ENCODE data around the gene LTA. TPM values are rescaled to one million over a fixed set of nuclear protein-coding genes. Genes with fewer than 3 reads are reported as not detected.

LTA gene
- total RNA-seq, 1 experiment from 2014 or later: 1.1 TPM

DNA sequence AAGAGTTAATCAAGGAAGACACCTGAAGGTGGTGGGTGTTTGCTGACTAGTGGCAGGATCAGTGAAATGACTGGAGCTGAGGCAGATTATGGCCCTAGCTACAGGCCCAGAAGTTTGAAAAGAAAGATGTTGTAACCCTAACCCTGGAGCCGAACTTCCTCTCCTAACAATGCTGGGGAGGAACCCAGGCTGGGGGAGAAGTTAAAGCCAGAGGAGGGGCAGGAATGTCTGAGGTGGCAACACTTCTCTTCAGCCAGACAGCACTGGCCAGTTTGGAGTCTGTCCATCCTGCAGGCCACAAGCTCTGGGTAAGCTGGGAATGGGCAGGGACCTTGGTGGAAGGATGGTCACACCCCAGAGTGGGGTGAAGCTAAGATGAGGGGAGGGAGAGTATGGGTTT lies 13.9 kb downstream of the LTA start, which contains the start of gene LST1:
Gene LST1 (plus strand): TSS at position 270 of the 400 bp plus-strand sequence. CDS start 1,023 bp downstream, outside the sequence.
- no peaks in the 10 kb centered on the region for H4K20me1 ChIP-seq (ENCODE audit: insufficient read depth)
- H3K9me3 ChIP-seq (ENCODE audit: control insufficient read depth in 1 of 2, insufficient read depth in 1 of 2, low read depth in 1 of 2, low read length in 2 of 2): no peaks in the 10 kb centered on the region
- intact Hi-C loops (cut with micrococcal nuclease): no loop called here
- H2AFZ ChIP-seq (ENCODE audit: low read depth, low read length, poor library complexity, severe bottlenecking): no peak within 1 kb of the TSS
- ChIA-PET POLR2A (no interaction called here), CTCF (interaction anchor here (0.6 to 7.8 kb wide), 3 partner anchors 8 to 35 kb away, joined by 3 to 70 read pairs (median 4); no protein-coding TSS in a partner anchor), RAD21 (ENCODE audit: low non-redundant PET in 1 of 2, low total read pairs in 2 of 2, uncharacterized antibody in 2 of 2, unreplicated experiment in 2 of 2) (no interaction called here)
- H3K27ac ChIP-seq (ENCODE audit: low read depth, low read length): no peak within 1 kb of the TSS
- H3K4me1 ChIP-seq (ENCODE audit: control insufficient read depth in 1 of 2, insufficient read depth in 2 of 2, low read length in 2 of 2): peaks cover 4 to 10% of the 10 kb centered on the region in 2 experiments; a peak in 2 of 4 replicates
- H3K4me3 ChIP-seq (replicated peaks in 1 of 2; ENCODE audit: low read depth in 1 of 2, low read length in 2 of 2): no peak within 1 kb of the TSS
- ATAC-seq (no peak), DNase-seq (ENCODE audit: low read depth, low spot score) (no peak)
- no peak within 1 kb of the TSS for H3K4me2 ChIP-seq (ENCODE audit: low read length)
- H3K27me3 ChIP-seq (ENCODE audit: insufficient read depth, low read length): no peaks in the 10 kb centered on the region
- H3K9ac ChIP-seq (ENCODE audit: low read length): no peak within 1 kb of the TSS
- H3K79me2 ChIP-seq (ENCODE audit: insufficient read depth, low read length): no peaks in the 10 kb centered on the region
- no peaks in the 10 kb centered on the region for H3K36me3 ChIP-seq (ENCODE audit: control insufficient read depth in 1 of 2, insufficient read depth in 2 of 2, low read length in 2 of 2)
- H3K9me2 ChIP-seq (ENCODE audit: insufficient read depth): no peaks in the 10 kb centered on the region
- BruUV-seq (replicated peaks): no TSS peak
- TF ChIP-seq EZH2phosphoT487 (IDR thresholded peaks at IDR 0.05; ENCODE audit: borderline replicate concordance): no peak
- no peak for TF ChIP-seq CBX3 (IDR thresholded peaks at IDR 0.05; ENCODE audit: low read depth)
- TF ChIP-seq, protein P1, sequence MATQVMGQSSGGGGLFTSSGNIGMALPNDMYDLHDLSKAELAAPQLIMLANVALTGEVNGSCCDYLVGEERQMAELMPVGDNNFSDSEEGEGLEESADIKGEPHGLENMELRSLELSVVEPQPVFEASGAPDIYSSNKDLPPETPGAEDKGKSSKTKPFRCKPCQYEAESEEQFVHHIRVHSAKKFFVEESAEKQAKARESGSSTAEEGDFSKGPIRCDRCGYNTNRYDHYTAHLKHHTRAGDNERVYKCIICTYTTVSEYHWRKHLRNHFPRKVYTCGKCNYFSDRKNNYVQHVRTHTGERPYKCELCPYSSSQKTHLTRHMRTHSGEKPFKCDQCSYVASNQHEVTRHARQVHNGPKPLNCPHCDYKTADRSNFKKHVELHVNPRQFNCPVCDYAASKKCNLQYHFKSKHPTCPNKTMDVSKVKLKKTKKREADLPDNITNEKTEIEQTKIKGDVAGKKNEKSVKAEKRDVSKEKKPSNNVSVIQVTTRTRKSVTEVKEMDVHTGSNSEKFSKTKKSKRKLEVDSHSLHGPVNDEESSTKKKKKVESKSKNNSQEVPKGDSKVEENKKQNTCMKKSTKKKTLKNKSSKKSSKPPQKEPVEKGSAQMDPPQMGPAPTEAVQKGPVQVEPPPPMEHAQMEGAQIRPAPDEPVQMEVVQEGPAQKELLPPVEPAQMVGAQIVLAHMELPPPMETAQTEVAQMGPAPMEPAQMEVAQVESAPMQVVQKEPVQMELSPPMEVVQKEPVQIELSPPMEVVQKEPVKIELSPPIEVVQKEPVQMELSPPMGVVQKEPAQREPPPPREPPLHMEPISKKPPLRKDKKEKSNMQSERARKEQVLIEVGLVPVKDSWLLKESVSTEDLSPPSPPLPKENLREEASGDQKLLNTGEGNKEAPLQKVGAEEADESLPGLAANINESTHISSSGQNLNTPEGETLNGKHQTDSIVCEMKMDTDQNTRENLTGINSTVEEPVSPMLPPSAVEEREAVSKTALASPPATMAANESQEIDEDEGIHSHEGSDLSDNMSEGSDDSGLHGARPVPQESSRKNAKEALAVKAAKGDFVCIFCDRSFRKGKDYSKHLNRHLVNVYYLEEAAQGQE (IDR thresholded peaks at IDR 0.05; ENCODE audit: low read depth): no peak
- TF ChIP-seq POLR2AphosphoS5 (IDR thresholded peaks at IDR 0.05; ENCODE audit: low read depth, low read length): no peak
- TF ChIP-seq, protein P2, sequence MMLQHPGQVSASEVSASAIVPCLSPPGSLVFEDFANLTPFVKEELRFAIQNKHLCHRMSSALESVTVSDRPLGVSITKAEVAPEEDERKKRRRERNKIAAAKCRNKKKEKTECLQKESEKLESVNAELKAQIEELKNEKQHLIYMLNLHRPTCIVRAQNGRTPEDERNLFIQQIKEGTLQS (IDR thresholded peaks at IDR 0.05): no peak
- TF ChIP-seq CEBPB (IDR thresholded peaks at IDR 0.05; ENCODE audit: low read depth): no peak
- TF ChIP-seq POLR2A (IDR thresholded peaks at IDR 0.05; ENCODE audit: borderline replicate concordance, extremely low read depth, insufficient read depth, insufficient read length): no peak
- TF ChIP-seq, protein P3, sequence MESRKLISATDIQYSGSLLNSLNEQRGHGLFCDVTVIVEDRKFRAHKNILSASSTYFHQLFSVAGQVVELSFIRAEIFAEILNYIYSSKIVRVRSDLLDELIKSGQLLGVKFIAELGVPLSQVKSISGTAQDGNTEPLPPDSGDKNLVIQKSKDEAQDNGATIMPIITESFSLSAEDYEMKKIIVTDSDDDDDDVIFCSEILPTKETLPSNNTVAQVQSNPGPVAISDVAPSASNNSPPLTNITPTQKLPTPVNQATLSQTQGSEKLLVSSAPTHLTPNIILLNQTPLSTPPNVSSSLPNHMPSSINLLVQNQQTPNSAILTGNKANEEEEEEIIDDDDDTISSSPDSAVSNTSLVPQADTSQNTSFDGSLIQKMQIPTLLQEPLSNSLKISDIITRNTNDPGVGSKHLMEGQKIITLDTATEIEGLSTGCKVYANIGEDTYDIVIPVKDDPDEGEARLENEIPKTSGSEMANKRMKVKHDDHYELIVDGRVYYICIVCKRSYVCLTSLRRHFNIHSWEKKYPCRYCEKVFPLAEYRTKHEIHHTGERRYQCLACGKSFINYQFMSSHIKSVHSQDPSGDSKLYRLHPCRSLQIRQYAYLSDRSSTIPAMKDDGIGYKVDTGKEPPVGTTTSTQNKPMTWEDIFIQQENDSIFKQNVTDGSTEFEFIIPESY (IDR thresholded peaks at IDR 0.05; ENCODE audit: extremely low read depth, insufficient replicate concordance, low read length): no peak
- TF ChIP-seq, protein P4, sequence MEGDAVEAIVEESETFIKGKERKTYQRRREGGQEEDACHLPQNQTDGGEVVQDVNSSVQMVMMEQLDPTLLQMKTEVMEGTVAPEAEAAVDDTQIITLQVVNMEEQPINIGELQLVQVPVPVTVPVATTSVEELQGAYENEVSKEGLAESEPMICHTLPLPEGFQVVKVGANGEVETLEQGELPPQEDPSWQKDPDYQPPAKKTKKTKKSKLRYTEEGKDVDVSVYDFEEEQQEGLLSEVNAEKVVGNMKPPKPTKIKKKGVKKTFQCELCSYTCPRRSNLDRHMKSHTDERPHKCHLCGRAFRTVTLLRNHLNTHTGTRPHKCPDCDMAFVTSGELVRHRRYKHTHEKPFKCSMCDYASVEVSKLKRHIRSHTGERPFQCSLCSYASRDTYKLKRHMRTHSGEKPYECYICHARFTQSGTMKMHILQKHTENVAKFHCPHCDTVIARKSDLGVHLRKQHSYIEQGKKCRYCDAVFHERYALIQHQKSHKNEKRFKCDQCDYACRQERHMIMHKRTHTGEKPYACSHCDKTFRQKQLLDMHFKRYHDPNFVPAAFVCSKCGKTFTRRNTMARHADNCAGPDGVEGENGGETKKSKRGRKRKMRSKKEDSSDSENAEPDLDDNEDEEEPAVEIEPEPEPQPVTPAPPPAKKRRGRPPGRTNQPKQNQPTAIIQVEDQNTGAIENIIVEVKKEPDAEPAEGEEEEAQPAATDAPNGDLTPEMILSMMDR (IDR thresholded peaks at IDR 0.05 in 2 of 3, conservative IDR thresholded peaks at IDR 0.05 in 1 of 3; ENCODE audit: borderline replicate concordance in 1 of 3, insufficient read depth in 1 of 3, low read depth in 2 of 3, low read length in 2 of 3): no peak
- no peak for TF ChIP-seq TCF7L2 (IDR thresholded peaks at IDR 0.05; ENCODE audit: borderline replicate concordance, extremely low read depth, insufficient read depth, insufficient read length)
- TF ChIP-seq EGR1 (IDR thresholded peaks at IDR 0.05; ENCODE audit: low read depth): no peak
- TF ChIP-seq SRF (IDR thresholded peaks at IDR 0.05; ENCODE audit: low read depth): no peak
- no peak for TF ChIP-seq EZH2 (IDR thresholded peaks at IDR 0.05)
- TF ChIP-seq YY1 (IDR thresholded peaks at IDR 0.05; ENCODE audit: extremely low read depth, insufficient replicate concordance, low read depth, low read length): no peak
- no peak for TF ChIP-seq SP1 (IDR thresholded peaks at IDR 0.05; ENCODE audit: low read depth)
- no peak for TF ChIP-seq ZNF274 (IDR thresholded peaks at IDR 0.05; ENCODE audit: low read depth, low read length)
- TF ChIP-seq FOSL1 (IDR thresholded peaks at IDR 0.05; ENCODE audit: low read depth): no peak
- no peak for TF ChIP-seq RAD21 (IDR thresholded peaks at IDR 0.05; ENCODE audit: low read depth)
- TF ChIP-seq ELF1 (IDR thresholded peaks at IDR 0.05; ENCODE audit: borderline replicate concordance, low read depth): no peak
- no peak for TF ChIP-seq ZFX (IDR thresholded peaks at IDR 0.05)
